ENCODE measurements around the gene SEMA4D.

Gene SEMA4D

DNA sequence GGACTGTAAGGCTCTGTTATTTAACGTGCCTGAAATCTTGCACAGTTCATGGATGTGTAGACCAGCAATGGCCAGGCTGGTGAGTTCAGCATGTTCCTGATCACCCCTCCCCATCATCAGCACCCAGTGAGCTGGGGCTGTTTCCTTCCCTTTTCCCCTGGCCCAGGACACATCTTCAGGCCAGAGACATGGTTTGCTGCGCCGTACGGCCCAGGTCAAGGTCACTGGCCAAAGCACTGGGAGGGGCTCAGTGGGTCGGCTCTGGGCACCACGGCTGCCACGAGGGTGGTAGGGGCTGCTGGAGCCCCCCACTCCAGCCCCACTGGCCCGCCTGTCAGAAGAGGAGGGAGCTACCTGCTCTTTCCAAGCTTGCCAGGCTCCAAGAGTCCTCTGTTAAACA lies 55.9 kb downstream of the SEMA4D start:
- no peak for DNase-seq

DNA sequence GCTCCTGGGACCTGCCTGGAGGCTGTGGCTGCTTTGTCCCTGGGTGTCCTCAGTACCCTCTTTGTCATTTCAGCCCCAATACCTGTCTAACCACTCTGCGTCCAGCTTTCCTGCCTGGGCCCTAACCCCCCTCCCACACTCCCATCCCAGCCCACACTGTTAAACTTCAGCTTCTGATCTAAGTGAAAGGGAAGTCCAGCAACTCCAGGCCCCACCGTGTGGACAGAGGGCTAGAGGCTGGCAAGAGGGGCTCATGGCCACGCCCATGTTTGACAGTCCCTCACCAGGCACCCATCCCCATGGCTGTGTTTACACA lies 56.3 kb downstream of the SEMA4D start:
- no peak for DNase-seq

DNA sequence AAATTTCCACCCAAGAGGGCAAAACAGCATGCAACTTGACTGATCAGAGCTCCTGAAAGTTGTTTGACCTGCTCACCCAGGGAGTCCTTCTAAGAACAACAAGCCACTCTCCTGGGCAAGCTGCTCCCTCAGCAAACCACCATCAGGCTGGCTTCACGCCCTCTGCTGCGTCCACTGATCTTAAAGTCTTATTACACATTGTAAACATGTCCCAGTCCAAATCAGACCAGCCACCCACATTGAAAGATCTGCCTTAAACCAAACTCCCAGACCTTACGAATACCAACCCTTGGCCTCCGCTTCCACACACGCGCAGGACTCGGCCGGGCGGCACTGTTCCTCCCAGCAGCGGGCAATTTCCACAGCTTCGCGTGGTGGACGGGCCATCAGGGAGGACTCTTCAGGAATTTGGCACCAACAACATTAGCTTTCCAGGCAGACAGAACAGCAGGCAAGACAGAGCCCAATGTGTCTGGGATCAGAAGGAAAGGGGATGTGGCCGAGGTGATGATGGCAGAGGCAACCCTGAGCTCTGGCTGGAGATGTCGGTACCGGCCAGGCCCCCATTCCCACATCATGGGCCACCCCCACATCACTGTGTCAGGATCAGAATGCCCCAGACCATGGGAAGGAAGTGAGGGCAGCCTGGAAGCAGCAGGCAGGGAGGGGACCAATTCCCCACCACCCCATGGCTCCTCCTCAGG lies 56.8 kb downstream of the SEMA4D start:
- no peak for DNase-seq

DNA sequence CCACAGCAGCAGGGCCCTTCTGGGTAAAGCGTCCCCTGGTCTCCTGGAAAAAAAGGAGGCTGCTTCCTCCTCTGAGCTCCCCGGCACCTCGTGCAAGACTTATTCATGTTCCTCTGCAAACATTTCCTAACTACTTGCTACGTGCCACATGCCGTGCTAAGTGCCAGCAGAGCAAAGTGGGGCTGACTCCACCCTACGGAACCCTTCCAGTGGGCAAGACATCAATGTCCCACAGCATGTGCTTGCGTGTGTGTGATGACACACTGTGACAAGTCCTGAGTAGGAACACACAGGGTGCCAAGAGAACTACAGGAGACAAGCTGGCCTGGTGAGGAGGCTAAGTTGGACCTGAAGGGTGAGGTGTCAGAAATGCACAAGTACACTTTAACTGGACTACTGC lies 57.4 kb downstream of the SEMA4D start:
- DNase-seq: peak; percentile 40

DNA sequence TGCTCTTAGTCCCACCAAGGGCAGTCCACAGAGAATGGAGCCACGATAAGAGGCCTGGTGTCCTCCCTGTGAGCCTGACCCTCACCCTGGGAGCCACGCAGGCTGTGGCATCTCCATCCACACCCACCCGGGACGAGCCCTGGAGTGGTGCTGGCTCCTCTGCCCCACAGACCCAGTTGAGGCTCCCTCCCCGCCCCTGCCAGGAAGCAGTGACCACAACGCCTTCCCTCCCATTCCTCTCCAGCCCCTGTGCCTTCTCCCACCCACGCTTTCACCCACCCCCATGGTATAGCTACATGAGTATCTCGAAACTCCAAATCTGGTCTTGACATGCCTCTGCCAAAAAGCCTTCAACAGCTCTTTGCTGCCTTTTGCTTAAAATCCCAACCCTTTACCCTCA lies 57.9 kb downstream of the SEMA4D start:
- DNase-seq: no peak

DNA sequence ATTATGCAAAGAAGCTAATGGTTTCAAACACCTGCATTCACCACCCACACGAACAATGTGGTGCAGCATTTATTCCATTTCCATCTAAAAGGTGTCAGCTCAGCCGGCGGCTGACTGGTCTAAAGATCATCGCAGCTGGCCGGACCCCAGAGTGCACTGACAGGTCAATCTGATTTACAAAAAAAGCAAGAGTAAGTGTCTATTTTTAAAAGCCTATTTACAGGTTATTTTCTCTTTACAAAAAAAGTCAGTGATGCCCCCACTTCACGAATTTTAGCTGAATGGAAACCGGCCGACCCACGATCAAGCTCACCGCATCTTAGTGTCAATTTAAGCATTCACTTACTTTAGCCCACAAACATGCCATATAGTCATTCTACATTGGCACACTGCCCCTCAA lies 58.3 kb downstream of the SEMA4D start:
- no peak for DNase-seq

DNA sequence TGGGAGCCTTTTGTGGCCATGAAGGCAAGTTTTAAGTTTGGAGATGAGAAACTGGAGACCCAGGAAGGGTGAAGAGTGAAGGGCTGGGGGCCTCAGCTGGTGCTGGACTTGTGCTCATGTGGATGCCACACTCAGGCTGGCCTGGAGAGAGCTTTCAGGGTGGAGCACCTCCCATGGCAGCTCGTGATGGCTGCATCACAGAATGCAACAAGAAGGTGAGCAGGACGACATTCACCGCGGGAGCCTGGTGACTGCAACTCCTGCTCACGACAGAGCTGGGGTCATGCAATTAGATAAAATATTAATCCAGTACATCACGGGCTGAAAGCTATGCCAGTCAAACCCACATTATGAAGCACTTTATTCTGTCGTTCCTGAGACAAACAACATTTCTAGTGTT lies 59.7 kb downstream of the SEMA4D start:
- no peak for DNase-seq

DNA sequence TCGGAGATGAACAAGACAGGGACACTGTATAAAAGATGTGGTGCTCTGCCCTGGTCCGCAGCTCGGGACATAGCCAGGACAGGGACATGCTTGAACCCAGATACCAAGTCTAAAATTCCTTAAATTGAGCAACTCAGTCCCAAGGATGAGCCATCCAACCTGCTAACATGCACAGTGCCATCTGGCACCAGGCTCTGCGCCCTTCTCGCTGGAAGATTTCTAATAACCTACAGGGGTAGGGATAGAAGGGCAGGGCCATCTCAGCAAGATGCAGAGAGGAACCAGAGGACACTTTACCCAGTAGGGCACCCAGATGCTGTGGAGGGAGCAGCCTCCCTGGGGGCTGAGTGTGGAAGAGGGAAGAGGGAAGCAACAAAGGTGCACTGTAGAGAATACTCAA lies 60.1 kb downstream of the SEMA4D start:
- no peak for DNase-seq

DNA sequence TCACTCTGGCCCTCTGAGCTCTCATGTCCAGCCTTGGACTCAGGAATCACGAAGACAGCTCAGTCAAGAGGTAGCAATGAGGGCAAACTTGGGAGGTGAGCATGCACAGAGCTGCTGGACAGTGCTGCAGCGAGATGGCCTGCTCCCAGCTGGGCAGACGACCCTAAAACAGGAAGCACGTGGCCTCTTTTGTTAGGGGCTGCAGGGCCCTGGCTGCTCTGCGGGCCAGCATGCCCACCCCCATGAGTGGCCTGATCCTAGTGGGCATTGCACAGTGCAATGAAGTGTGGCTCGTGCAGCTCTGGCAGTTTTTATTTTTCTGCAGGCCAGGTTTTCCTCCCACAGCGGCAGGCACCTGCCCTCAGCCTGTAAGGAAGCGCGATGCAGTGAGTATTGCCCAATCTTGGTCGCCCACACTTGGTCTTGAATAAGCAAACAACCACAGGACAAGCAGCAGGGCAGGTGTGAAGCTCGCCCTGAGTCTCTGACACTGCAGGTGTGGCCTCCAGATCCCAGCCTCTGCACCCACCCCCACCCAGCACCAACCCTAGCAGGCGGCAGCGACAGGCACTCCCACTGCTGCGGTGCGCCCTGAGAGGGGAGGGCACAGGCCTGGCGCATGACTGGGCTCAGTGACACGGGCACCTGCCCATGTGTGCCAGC lies 60.8 kb downstream of the SEMA4D start:
- peak; percentile 59 for DNase-seq

DNA sequence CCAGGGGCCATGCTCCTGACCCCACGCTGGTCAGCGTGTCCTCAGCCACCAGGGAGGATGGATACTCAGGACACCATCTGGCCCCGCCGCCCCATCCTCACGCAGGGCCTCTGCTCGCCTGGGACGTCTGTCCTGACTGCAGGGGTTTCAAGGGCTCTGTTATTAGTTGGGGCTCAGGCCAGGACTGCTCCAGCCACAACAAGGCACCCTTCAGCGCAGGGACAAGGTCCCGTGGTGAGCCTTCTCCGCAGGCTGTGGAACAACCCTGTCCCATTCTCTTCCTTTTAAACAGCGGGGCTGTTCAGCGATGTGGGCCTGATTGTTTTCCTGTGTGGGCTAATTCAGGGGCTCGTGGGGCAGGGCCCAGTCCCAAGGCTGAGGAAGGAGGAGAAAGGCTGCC lies 61.6 kb downstream of the SEMA4D start:
- no peak for DNase-seq

DNA sequence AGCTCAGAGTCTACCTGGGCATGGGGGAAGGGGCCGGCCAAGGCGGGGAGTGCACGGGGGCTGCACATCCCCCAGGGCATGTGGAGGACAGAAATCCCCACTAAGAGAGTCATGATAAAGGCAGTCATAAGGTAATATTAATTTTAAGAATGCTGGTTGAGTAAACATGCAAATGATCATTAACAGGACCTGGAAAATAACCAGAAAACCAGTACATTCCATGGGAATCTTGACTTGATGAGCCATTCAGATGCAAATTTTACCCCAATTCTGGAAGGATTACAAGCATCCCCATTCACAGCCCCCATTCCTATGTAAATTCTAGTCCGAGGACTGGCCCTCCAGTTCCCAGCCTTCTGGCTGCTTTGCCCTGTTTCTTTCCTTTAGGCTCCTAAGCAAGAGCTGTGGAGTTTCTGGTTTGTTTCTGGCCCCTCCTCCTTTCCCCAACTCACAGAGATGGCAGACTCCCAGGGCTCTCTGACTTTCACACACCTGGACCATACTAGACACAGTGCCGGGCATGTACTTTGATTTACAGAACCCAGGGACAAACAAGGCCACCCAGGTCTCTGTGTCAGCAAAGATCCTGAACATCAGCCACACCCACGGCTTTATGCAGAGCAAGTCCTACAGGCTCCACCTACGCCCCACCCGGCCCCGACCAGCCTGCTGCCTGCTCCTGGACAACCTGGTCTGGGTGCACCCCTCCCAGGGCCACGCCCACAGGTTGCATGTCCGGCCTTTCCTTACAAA lies 62.7 kb downstream of the SEMA4D start:
- no peak for DNase-seq

DNA sequence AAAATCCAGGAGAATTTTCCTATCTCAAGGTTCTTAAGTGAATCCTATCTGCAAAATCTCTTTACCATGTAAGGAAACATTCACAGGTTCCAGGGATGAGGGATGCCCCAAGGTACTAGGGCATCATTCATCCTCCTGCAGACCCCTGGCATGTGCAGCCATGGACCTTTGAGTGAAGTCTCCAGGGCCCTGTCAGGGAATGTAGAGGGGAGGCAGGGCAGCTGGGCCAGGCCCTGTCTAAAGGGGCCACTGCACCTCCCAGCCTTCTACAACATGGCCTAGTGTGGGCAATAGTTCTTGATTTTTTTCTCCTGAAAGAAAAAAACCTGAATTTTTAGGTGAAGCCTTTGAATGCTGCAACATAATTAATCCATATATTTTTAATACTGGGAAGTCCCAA lies 63.3 kb downstream of the SEMA4D start:
- no peak for DNase-seq

DNA sequence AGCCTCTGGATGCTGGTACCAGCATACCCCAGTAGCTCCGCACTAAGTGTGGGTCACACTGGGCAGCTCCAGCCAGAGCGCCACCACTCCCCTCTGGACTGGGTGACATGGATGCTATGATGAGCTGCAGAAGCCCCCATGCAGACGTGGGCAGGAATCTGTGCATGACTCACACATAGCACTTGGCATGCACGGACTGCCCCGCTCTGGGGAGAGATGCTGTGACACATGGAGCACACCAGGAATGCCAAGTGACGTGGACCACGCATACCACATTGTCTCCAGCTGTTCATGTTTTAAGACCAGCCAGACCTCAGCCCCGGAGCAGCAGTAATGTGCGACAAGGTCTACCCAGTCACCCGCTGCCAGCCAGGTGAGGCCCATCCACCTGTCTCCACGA lies 64.1 kb downstream of the SEMA4D start:
- no peak for DNase-seq

DNA sequence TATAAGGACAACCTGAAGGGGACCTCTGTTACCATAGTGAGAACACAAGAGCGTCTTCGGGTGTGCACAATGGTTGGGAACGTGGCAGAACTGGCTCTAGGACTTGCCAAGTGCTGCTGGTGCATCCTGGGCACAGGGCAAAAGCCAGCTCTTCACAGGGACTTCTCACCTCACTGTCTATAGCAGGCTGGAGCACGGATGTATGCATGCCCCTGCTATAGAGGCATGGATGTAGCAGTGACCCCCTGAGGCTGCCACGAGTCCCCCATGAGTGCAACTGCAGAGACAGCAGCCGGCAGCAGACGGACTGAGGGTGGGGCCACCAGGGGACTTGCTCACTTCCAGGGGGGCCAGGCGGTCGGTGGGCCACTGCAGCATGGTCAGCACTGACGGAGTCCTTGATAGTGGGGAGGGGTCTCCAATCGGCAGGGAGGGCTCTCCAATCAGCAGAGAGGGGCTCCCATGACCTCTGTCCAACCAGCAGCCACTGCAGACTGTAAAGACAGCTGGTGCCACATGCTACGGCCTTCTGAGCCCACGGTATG lies 64.9 kb downstream of the SEMA4D start:
- DNase-seq: no peak

DNA sequence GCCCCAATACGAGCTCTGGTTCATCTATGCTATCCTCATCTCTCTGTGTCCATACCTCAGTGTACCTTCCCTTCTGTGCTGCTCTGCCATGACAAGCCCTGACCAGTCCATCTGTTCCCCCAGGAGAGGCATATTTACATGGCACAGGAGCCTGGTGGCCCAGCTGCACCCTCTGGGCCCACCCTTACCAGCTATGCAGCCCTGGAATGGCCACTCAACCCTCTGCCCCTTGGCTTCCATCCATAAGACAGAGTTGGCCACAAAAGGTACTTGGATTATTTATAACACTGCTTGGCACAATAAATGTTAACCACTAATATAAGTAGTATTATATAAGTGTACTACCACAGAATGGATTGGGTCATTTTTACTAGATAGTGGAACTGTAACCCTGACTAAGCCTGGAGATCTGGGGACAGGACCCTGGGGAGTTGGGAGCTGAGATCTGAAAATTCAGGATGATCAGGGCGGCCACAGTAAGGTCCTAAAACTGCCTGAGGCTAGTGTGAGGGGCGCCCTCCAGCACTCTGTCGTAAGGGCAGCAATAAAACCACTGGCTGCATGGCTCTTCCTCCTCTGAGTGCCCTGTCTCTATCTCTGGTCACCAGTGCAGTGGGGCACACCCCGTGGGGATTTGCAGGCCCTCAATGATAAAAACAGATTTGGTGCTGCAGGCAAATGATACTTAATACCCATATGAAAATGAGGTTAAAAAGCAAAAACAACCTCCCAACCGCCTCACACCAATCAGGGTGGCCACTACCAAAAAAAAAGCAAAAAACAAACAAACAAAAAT lies 65.8 kb downstream of the SEMA4D start:
- no peak for DNase-seq

DNA sequence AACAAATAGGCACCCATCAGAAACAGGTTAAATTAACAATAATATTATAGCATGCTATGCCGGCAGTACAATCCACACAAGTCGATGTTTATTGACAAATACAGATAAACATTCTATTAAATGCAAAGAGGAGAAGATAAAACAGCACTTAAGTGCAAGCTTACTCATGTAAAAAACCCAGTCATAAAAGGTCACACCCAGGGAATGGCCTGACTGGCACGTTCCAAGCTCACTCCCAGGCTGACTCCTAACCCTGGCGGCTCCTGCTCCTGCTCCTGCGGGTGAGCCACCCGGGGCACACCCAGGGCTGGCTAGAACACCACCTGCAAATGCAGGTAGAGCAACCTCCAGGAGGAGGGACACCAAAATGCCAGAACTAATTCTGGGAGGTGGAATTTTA lies 66.9 kb downstream of the SEMA4D start:
- no peak for DNase-seq

DNA sequence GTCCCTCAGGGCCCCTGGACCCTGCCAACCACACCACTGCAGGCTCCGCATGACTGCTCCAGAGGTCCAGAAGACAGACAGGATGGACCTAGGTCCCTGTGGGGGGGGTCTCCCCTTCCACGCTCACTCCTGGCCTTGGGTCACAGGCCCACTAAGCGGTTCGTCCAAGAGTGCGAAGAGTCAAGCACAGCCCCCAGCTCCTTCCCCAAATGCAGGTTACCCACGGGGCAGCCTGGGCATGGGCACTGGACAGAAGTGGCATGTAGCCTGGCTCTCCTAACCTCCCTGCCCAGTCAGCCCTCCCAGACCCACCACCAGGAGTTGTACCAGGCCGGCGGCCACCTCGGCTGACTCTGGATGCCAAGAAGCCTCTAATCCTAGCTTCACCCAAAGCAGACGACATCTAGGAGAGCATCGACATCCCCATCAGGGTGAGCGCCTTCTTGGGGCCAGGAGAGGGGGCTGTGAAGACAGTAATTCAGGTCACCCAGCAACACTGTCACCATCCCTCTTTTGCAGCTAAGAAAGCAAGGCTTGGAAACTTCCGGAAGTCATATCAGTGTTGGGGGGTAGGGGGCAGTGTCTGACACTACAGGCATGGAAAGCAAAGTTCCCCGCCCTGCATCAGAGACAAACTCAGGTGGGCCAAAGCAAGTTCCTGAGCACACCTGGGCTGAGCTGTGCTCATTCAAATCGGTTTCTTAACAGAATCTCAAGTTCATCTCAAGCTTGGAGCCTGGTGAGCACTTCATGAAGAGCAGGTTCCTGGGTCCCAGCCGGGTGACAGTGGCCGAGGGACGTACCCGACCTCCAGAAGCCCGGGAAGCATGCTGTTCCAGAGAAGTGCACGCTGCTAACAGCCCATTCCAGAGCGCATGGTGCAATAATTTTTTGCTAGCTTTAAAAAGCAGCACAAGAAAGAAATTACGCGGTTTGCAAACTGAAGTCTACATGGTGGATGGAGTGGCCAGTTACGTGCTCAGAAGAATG lies 68.7 kb downstream of the SEMA4D start:
- peak; percentile 57 for DNase-seq

DNA sequence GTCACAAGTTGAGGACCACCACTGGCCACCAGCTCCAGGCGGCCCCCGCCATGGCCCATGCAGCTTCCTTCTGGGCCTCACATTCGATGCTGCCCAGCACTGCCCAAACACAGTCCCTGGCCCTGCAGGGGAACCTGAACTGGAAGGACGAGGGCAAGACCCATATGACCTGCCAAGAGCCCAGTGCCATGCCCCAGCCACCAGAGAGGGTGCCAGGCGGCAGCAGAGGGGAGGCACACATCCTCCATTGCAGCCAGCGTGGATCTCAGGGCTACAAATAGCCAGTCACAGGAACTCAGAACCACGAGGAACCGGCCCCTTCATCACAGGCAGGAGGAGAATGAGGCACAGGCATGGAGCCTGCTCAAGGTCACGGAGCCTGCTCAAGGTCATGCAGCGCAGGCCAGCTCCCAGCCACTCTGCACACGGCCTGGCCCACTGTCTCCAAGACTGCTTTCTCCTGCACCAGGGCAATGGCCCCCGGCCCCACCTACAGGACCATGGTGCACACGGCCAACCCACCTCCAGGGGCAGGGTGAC lies 69.6 kb downstream of the SEMA4D start:
- no peak for DNase-seq

DNA sequence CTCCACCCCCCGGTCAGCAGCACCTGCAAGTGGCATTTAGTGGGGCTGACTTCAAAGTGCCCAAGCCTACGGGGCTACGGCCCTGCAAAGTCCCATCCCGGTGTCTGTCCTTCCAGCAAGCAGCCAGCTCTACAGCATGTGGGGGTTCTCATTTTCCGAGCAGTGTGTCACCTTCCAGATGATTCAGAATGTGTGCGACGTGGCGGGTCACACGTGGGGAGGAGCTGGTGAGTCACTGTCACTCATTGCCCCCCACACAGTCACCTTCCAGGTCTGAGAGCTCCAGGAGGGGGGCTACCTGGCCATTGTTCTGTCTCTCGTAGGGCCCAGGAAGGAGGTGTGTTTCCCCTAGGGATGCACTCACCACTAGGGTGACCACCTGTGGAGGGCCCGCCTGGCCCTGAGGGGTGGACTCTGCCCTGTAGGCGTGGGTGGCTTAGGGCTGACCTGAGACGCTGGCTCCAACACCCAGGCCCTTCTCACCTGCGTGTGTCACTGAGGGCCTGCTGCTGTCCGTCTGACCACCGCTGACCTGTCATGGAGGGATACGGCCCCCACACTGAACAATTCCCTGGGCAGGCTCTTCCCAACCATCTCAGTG lies 70.2 kb downstream of the SEMA4D start:
- DNase-seq: peak; percentile 85

DNA sequence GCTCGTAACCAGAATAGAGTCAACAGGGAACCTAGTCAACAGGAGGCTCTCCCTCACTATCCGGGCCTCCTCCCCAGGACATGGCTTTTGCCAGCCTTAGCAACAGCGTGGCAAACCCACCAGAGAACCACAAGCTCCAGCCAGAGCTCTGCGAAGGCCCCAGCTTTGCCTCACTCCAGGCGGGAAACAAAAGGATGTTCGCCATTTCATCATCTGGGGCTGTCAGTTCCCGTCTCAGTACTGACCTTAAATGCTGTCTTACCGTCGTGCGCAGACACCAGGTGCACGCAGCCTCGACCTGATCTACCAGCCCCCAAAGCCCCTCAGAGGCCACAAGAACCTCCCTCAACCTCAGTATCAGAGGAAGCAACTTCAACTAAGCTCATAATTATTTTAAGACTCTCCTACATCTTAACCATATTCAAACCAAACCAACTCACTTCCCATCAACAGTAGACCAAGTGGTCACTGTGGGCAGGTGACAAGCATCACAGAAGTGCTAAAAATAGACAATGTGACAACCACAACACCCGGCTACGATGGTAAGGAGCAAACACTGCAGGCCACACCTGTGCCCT lies 71.4 kb downstream of the SEMA4D start:
- peak; percentile 50 for DNase-seq

DNA sequence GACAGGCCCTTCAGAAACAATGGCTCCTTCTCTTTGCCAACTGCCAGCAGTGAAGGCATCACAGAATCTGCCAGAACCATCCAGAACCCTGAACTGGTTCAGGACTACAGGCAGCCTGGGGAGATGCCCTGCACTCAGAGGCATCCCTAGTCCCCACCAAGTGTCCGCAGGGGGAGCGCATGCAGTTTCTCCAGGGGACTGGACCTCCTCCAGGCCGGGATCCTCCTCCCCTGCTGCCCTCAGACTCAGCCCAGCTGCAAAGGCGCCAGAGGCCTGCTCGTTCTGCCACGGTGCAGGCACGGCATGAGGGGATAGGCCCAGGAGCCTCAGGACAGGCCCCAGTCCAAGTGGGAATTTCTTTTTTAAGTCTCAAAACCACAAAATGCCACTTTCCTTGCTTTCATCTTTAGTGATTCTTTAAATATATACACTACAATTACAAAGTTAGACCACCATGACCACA lies 72.0 kb downstream of the SEMA4D start:
- no peak for DNase-seq

All from activated naive CD4-positive, alpha-beta T cell treated with Interleukin-2 at 50 U/mL for 16 hours (primary cell).